Hepatic stellate cell (primary cell): Measurements from ENCODE around the gene OR4D9.

Experiments used
- DNase-seq: peaks from one replicate; pipeline ENCODE4 v3.0.0; 2011; ENCODE audit warnings: low spot score

Gene OR4D9

DNA sequence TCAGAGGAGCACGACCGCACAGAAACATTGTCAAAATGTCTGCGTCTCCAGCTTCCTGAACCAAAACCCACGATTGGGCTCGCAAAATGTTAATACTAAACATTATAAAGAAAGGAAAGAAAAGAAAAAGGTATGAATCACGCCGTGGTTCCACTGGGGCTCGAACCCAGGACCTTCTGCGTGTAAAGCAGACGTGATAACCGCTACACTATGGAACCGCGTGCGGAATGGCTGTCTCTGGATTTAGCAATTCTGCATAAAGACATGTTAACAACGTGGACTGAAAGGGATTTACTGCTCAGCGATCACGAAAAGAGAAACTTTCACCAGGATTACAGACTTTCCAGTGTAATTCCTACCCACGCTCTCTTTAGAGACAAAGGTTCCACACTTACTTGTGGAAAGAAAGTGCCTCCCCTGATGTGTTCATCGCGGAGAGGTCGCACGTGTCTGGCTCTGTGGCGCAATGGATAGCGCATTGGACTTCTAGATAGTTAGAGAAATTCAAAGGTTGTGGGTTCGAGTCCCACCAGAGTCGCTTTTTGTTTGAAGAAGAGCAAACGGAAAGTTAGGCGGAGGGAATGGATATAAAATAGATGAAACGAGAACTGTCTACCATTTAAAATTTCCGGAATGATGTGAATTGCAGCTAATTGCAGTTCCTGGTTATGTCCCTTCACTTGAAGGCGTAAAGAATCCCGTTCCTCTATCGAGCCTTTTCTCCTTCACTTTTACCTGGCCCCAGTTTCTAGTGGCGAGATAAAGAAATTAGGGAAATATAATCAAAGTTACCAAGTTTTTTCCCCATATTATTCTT is 39.7 kb downstream of the OR4D9 start:
- DNase-seq, result peak; percentile 38

DNA sequence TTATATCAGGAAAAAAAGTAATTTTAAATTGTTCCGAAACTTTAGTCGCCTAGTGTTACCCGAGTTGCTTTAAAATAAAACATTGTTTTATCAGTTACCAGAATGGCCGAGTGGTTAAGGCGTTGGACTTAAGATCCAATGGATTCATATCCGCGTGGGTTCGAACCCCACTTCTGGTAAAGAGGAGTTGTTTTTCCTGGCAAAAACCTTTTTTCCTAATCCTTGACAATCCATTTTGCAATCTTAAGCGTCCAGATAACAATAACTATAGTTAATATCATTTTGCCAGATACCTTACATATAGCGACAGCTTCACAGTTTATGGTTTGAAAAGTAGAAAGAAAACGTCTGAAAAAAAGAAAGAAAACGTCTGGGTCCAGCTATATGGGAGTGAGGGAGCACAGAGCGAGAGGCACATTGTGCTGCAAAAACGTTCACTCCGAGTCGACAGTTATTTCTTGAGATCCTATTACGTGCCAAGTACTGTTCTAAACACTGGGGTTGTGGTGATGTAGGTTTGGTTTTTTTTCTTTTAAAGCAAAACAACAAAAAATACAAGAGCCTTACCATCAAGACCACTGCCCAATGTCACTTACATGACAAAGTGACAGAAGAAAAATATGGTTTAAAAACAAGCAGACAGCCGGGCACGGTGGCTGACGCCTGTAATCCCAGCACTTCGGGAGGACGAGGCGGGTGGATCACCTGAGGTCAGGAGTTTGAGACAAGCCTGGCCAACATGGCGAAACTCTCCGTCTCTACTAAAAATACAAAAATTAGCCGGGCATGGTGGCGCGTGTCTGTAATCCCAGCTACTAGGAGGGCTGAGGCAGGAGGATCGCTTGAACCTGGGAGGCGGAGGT is 40.6 kb downstream of the OR4D9 start:
- DNase-seq, result peak; percentile 34

DNA sequence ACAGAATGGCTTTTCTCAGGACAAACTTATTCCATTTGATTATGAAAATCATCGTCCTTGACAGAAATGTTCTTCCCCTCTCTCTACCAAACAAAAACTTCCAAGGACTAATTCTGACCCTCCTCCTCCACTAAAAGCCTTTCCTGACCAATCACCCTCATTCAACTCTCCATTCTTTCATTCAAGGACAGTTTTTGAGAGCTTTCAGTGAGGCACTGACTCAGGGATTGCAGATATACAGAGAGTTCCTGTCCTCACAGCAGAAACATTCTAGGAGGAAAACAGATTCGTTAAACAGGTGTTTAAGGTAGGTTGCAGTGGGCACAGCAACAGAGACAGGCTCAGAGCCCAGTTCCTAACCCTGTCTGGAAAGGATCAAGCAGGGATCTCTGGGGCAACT is 41.5 kb downstream of the OR4D9 start:
- no peak for DNase-seq

DNA sequence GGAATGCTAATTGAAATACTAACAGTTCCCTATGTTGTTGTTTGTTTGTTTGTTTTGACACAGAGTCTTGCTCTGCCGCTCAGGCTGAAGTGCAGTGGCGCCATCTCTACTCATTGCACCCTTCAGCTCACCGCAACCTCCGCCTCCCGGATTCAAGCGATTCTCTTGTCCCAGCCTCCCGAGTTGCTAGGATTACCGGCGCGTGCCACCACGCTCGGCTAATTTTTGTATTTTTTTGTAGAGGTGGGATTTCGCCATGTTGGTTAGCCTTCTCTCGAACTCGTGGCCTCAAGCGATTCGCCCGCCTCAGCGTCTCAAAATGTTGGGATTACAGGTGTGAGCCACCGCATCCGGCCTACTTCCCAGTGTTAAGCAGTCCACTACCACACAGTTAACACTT is 42.0 kb downstream of the OR4D9 start:
- DNase-seq, result no peak

DNA sequence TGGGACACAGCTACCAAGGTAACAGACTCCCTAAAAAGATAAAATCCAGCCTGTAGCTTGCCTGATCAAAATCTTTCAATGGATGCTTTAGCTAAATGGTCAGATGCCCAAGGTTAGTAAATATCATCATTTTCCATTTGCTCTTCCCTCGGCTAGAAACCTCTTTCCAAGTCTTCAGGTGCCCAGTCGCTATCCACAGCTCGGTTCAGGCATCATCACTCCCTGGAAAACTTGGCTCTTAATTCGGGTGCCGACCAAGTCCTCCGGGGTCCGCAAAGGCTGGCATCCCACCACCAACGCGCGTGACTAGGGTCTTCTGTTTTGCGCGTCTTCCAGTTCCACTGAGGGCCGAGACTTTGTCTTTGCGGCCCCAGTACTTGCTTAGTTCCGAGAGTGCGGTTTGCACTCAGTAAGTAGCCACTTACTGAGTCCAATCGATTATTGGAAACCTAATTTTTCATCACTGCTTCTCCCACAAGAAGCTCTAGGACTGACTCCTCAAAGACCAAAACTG is 44.3 kb downstream of the OR4D9 start:
- DNase-seq, result no peak

DNA sequence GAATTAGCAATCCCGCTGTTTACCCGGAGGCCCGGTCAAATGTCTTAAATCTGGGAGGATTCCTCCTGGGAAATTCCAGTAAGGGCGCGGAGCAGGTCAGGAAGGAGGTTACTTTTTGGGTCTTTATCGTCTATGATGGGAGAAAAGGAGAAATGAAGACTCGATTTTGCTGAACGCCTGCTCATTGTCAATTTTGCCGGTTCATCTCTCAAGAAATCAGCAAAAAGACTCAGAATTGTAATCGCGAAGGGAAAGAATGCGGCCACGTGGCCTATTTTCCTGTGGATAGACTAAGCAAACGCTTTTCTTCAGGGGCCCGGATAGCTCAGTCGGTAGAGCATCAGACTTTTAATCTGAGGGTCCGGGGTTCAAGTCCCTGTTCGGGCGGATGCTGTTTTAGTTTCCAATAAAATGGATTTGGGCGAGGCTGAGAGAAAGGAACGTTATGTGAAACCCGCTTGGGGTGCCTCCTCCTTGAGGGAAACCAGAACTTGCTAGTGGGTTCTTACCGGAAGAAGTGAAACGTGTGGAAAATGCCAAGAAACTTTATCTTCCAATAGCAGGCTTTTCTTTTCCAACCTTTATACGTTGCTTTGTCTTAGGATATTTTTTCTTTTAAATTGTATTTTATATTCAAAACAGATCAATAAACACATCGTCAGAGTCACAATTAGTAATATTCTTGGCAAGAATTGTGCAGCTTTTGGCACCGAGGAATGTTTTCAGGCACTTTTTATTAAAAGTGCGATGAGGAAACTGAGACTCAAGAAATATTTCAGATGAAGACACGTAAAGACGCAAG is 45.0 kb downstream of the OR4D9 start:
- peak; percentile 49 for DNase-seq

GRCh38 chr11:59556917-59557348 is 45.6 kb downstream of the OR4D9 start:
- DNase-seq, result peak; percentile 13

DNA sequence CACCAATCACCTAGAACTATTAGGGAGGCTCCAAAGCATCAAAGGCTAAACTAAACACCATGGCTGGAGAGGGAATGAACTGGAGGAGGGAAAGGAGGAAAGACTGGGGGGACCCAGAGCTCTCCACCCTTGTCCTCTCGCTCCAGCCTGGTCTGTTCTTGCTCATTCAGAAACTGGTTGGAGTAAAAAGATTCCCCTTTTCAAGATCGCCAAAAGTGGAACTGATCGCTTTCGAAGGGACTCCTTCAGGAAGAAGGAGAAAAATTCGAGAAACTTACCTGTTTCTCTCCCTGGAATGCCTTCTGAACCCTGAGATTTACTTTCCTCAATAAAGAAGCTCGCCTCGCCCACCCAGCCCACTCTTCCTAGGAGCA is 46.9 kb downstream of the OR4D9 start:
- no peak for DNase-seq

- DNase-seq, result no peak
Measured at GRCh38 chr11:59559886-59560285, 48.5 kb downstream of the OR4D9 start.

GRCh38 chr11:59560290-59560701 is 49.0 kb downstream of the OR4D9 start:
- DNase-seq, result peak; percentile 43

DNA sequence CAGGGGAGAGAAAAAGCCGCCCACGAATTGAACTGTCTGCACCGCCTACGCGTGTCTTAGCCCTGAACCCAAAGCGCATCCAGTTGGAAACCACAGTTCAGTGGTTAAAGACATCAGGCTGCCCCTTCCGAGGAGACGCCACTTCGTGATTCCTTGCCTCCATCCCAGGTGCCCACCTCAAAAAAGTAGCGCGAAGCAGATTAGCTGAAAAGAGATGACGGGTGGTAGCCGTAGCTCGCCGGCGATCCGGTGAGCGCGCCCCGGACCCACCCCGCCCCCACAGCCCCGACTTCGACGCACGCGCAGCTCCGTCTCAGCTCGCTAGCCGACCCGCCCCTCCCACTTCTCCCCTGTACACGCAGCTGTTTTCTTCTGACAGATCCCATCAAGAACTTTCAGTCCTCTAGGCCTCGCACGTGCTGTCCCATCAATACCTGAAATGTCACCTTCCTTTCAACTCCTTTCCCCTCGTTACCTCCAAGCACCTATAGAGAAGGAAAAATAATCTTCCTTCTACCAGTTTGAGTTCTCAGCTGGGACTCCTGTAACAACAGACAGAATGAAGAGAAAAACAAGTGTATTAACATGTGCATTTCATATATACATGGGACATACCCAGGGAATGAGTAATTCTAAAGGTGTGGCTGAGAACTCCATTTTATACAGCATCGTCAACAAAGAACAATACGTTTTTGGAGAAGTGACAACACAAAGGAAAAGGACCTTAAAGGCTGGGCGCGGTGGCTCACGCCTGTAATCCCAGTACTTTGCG is 49.5 kb downstream of the OR4D9 start:
- peak; percentile 92 for DNase-seq

GRCh38 chr11:59562292-59562691 is 51.0 kb downstream of the OR4D9 start:
- DNase-seq, result no peak
